Vagina (tissue), 2 donors: ENCODE results near the gene ADAT3.

Source experiments
- CTCF ChIP-seq, 3 experiments: fragments of 450-650 bp in 2 of 3; fragments of 200-600 bp in 1 of 3; sonication (generic) in 1 of 3; IDR thresholded peaks; one replicate each; pipeline ENCODE4 v1.5.1; 2017 to 2019; ENCODE audit warnings: antibody characterized with exemption in 3 of 3, mild to moderate bottlenecking in 2 of 3, moderate library complexity in 2 of 3
- POLR2A ChIP-seq, 2 donors: fragments of 450-650 bp; IDR thresholded peaks; one replicate each; pipeline ENCODE4 v1.6.1; 2017; ENCODE audit warnings: antibody characterized with exemption in 2 of 2, mild to moderate bottlenecking in 2 of 2, moderate library complexity in 2 of 2

GRCh38 chr19:1917146-1917545 is 11.9 kb downstream of the ADAT3 start:
- no peak for TF ChIP-seq POLR2A (IDR thresholded peaks at IDR 0.05)
- TF ChIP-seq CTCF (IDR thresholded peaks at IDR 0.05) = no peak
